HepG2 (cell line): ENCODE results near the gene TRIM8. TPM values are rescaled to one million over a fixed set of nuclear protein-coding genes. Genes with fewer than 3 reads are reported as not detected.

Experiments
- ARNT ChIP-seq: fragments of 450-650 bp; IDR thresholded peaks from 2 replicates; pipeline ENCODE4 v1.6.1; 2017
- ATF3 ChIP-seq: sonication (generic); formaldehyde crosslinking; IDR thresholded peaks from 2 replicates; pipeline ENCODE4 v1.4.0; 2020; ENCODE audit warnings: missing genetic modification reagents
- CHD4 ChIP-seq: fragments of 200-600 bp; sonication (generic); IDR thresholded peaks from 2 replicates; pipeline ENCODE4 v1.7.0; 2017; ENCODE audit warnings: mild to moderate bottlenecking, low read length, borderline replicate concordance
- DBP ChIP-seq: sonication (generic); formaldehyde crosslinking; IDR thresholded peaks from 2 replicates; pipeline ENCODE4 v1.4.0; 2020; ENCODE audit warnings: missing genetic modification reagents; ENCODE audit errors: not compliant biosample characterization
- ELF4 ChIP-seq: sonication (generic); formaldehyde crosslinking; IDR thresholded peaks from 2 replicates; pipeline ENCODE4 v1.5.0; 2020; ENCODE audit warnings: missing genetic modification reagents, mild to moderate bottlenecking, moderate library complexity, borderline replicate concordance
- ESRRA ChIP-seq: sonication (generic); formaldehyde crosslinking; IDR thresholded peaks from 2 replicates; pipeline ENCODE4 v1.5.1; 2020; ENCODE audit warnings: mild to moderate bottlenecking, low read depth, missing genetic modification reagents
- GABPB1 ChIP-seq: IDR thresholded peaks from 2 replicates; pipeline ENCODE4 v1.6.1; 2016; ENCODE audit warnings: mild to moderate bottlenecking, missing genetic modification reagents, moderate library complexity, missing compliant biosample characterization
- GATAD2A ChIP-seq: IDR thresholded peaks from 2 replicates; pipeline ENCODE4 v1.6.1; 2016
- HMG20A ChIP-seq: IDR thresholded peaks from 2 replicates; pipeline ENCODE4 v1.6.1; 2016; ENCODE audit warnings: borderline replicate concordance
- IKZF4 ChIP-seq: sonication (generic); formaldehyde crosslinking; IDR thresholded peaks from 2 replicates; pipeline ENCODE4 v1.5.1; 2020; ENCODE audit warnings: borderline replicate concordance, mild to moderate bottlenecking, low read depth, missing genetic modification reagents; ENCODE audit errors: not compliant biosample characterization
- JUND ChIP-seq: sonication (generic); formaldehyde crosslinking; IDR thresholded peaks from 2 replicates; pipeline ENCODE4 v1.8.0; 2022; ENCODE audit warnings: mild to moderate bottlenecking, missing genetic modification reagents
- KAT7 ChIP-seq: IDR thresholded peaks from 2 replicates; pipeline ENCODE4 v1.6.1; 2018; ENCODE audit warnings: borderline replicate concordance, missing compliant biosample characterization
- MZF1 ChIP-seq: sonication (generic); formaldehyde crosslinking; IDR thresholded peaks from 2 replicates; pipeline ENCODE4 v1.8.1; 2023; ENCODE audit warnings: mild to moderate bottlenecking, missing genetic modification reagents, borderline replicate concordance
- NBN ChIP-seq: fragments of 450-650 bp; conservative IDR thresholded peaks from 2 replicates; pipeline ENCODE4 v1.6.1; 2017
- NFATC3 ChIP-seq: sonication (generic); formaldehyde crosslinking; IDR thresholded peaks from 2 replicates; pipeline ENCODE4 v1.5.1; 2020; ENCODE audit warnings: mild to moderate bottlenecking, missing genetic modification reagents
- NPAS2 ChIP-seq: sonication (generic); formaldehyde crosslinking; IDR thresholded peaks from 2 replicates; pipeline ENCODE4 v1.8.0; 2022; ENCODE audit warnings: mild to moderate bottlenecking, missing genetic modification reagents, borderline replicate concordance
- PAWR ChIP-seq: sonication (generic); formaldehyde crosslinking; IDR thresholded peaks from 2 replicates; pipeline ENCODE4 v1.4.0; 2020; ENCODE audit warnings: missing genetic modification reagents, mild to moderate bottlenecking, borderline replicate concordance
- PAX8 ChIP-seq: sonication (generic); formaldehyde crosslinking; IDR thresholded peaks from 2 replicates; pipeline ENCODE4 v1.8.0; 2022; ENCODE audit warnings: mild to moderate bottlenecking, missing genetic modification reagents, borderline replicate concordance
- POLR2G ChIP-seq: fragments of 200-400 bp; formaldehyde crosslinking; IDR thresholded peaks from 2 replicates; pipeline ENCODE4 v1.6.1; 2018; ENCODE audit warnings: mild to moderate bottlenecking, low read depth, low read length, moderate library complexity
- PRMT3 ChIP-seq: sonication (generic); formaldehyde crosslinking; IDR thresholded peaks from 2 replicates; pipeline ENCODE4 v1.8.1; 2022; ENCODE audit warnings: low read depth, mild to moderate bottlenecking, moderate library complexity, missing genetic modification reagents, borderline replicate concordance
- TBP ChIP-seq: sonication (generic); formaldehyde crosslinking; IDR thresholded peaks from 2 replicates; pipeline ENCODE4 v1.5.0; 2020; ENCODE audit warnings: missing genetic modification reagents
- TEAD2 ChIP-seq: sonication (generic); formaldehyde crosslinking; IDR thresholded peaks from 2 replicates; pipeline ENCODE4 v1.9.0; 2021; ENCODE audit warnings: missing genetic modification reagents
- TFAP4 ChIP-seq: sonication (generic); IDR thresholded peaks from 2 replicates; pipeline ENCODE4 v1.6.1; 2016; ENCODE audit warnings: low read depth, borderline replicate concordance
- TP53 ChIP-seq: sonication (generic); formaldehyde crosslinking; conservative IDR thresholded peaks from 2 replicates; pipeline ENCODE4 v1.4.0; 2020; ENCODE audit warnings: missing genetic modification reagents
- ZBTB42 ChIP-seq: sonication (generic); formaldehyde crosslinking; IDR thresholded peaks from 2 replicates; pipeline ENCODE4 v1.5.0; 2020; ENCODE audit warnings: mild to moderate bottlenecking, missing genetic modification reagents
- ZNF3 ChIP-seq: IDR thresholded peaks from 2 replicates; pipeline ENCODE4 v1.7.0; 2017; ENCODE audit warnings: inconsistent platforms
- ZNF33A ChIP-seq: sonication (generic); formaldehyde crosslinking; IDR thresholded peaks from 2 replicates; pipeline ENCODE4 v1.5.1; 2020; ENCODE audit warnings: missing genetic modification reagents, mild to moderate bottlenecking, moderate library complexity, borderline replicate concordance
- ZNF354B ChIP-seq: sonication (generic); formaldehyde crosslinking; IDR thresholded peaks from 2 replicates; pipeline ENCODE4 v1.8.0; 2022; ENCODE audit warnings: mild to moderate bottlenecking, missing genetic modification reagents
- ZNF451 ChIP-seq: sonication (generic); formaldehyde crosslinking; IDR thresholded peaks from 2 replicates; pipeline ENCODE4 v1.5.0; 2020; ENCODE audit warnings: mild to moderate bottlenecking, missing genetic modification reagents
- ZNF724P ChIP-seq: sonication (generic); formaldehyde crosslinking; IDR thresholded peaks from 2 replicates; pipeline ENCODE4 v1.8.0; 2022; ENCODE audit warnings: missing genetic modification reagents, borderline replicate concordance
- ZNF761 ChIP-seq: sonication (generic); formaldehyde crosslinking; conservative IDR thresholded peaks from 2 replicates; pipeline ENCODE4 v1.4.0; 2020; ENCODE audit warnings: mild to moderate bottlenecking, missing genetic modification reagents
- ZSCAN22 ChIP-seq: sonication (generic); formaldehyde crosslinking; IDR thresholded peaks from 2 replicates; pipeline ENCODE4 v1.4.0; 2020; ENCODE audit warnings: mild to moderate bottlenecking, missing genetic modification reagents
- polyA plus RNA-seq, 8 experiments: library from polyadenylated mRNA; depleted of rRNA in 3 of 8; stranded (reverse) in 7 of 8; unstranded in 1 of 8; fragments of >200 nt; fragmentation: Illumina TruSeq in 4 of 8; extraction: Trizol in 4 of 8; gene quantifications; 2 replicates each; pipeline versions ENCODE4 v1.2.1 to v1.2.3, GENCODE V29; 2011 to 2016; ENCODE audit warnings: low read depth in 4 of 8, missing spikeins in 1 of 8, mixed read lengths in 1 of 8; ENCODE audit not compliant: insufficient read depth in 1 of 8
- total RNA-seq, 5 experiments: library from RNA; depleted of rRNA; stranded (reverse); fragments of >200 nt; fragmentation: Illumina TruSeq; extraction: Trizol; gene quantifications; 2 replicates each; pipeline ENCODE4 v1.2.3, GENCODE V29; 2016; ENCODE audit warnings: low read depth in 1 of 5

The TRIM8 gene
- total and polyA plus RNA-seq, 2 of the 13 experiments (the other 11 are each of a cell fraction or from before 2014, with no cell fraction given): 38.9 to 66.5 TPM

GRCh38 chr10:102599565-102600327 lies 44.5 kb upstream of the TRIM8 start (continued):
- no peak for TF ChIP-seq ZSCAN22 (CRISPR knock-in tag)
- TF ChIP-seq CHD4: 0 out of 2 replicates have a peak, but pooled peaks have one; percentile 54
- TF ChIP-seq ZNF33A (CRISPR knock-in tag): no peak
- TF ChIP-seq NBN: no peak
- TF ChIP-seq PRMT3 (CRISPR knock-in tag): no peak
- peak; percentile 54; the same call in 1 of the 2 replicates for TF ChIP-seq GABPB1 (CRISPR knock-in tag)
- TF ChIP-seq ZNF451 (CRISPR knock-in tag): no peak
- peak; percentile 53; the same call in 1 of the 2 replicates for TF ChIP-seq TFAP4
- TF ChIP-seq PAWR: no peak
- TF ChIP-seq TEAD2 (CRISPR knock-in tag): no peak
- no peak for TF ChIP-seq NPAS2
- TF ChIP-seq ZNF761 (CRISPR knock-in tag): 0 out of 2 replicates have a peak, but pooled peaks have one; percentile 73
- TF ChIP-seq GATAD2A: peak; percentile 90
- TF ChIP-seq ZNF3 (CRISPR knock-in tag): no peak
- no peak for TF ChIP-seq PAX8 (CRISPR knock-in tag)
- no peak for TF ChIP-seq DBP (CRISPR knock-in tag)
- TF ChIP-seq ZNF724P (CRISPR knock-in tag): no peak
- TF ChIP-seq KAT7 (CRISPR knock-in tag): 0 out of 2 replicates have a peak, but pooled peaks have one; percentile 42
- peak; percentile 83 for TF ChIP-seq POLR2G
- TF ChIP-seq JUND: no peak
- no peak for TF ChIP-seq TBP
- 0 out of 2 replicates have a peak, but pooled peaks have one; percentile 26 for TF ChIP-seq MZF1 (CRISPR knock-in tag)
- no peak for TF ChIP-seq ATF3 (CRISPR knock-in tag)
- no peak for TF ChIP-seq ZBTB42 (CRISPR knock-in tag)
- no peak for TF ChIP-seq ARNT
- TF ChIP-seq ESRRA: no peak
- TF ChIP-seq ELF4 (CRISPR knock-in tag): no peak
- 0 out of 2 replicates have a peak, but pooled peaks have one; percentile 51 for TF ChIP-seq ZNF354B (CRISPR knock-in tag)
- TF ChIP-seq TP53 (CRISPR knock-in tag): 0 out of 2 replicates have a peak, but pooled peaks have one; percentile 32
- no peak for TF ChIP-seq IKZF4 (CRISPR knock-in tag)
- TF ChIP-seq NFATC3: no peak
- peak; percentile 64; the same call in 1 of the 2 replicates for TF ChIP-seq HMG20A (CRISPR knock-in tag)
